Panc1 (cell line): ENCODE data around the gene CHST15.

Source experiments
- POLR2AphosphoS5 ChIP-seq: IDR thresholded peaks from 2 replicates; pipeline ENCODE4 v1.6.1; 2012; ENCODE audit warnings: mild to moderate bottlenecking, low read depth, low read length, moderate library complexity
- TCF7L2 ChIP-seq: IDR thresholded peaks from 2 replicates; pipeline ENCODE4 v1.6.1; 2011; ENCODE audit warnings: mild to moderate bottlenecking, low read depth, low read length, inconsistent platforms
- TF ChIP-seq, protein P1 (sequence below): fragments of 450-650 bp; IDR thresholded peaks from 2 replicates; pipeline ENCODE4 v1.5.1; 2017; ENCODE audit warnings: mild to moderate bottlenecking

DNA sequence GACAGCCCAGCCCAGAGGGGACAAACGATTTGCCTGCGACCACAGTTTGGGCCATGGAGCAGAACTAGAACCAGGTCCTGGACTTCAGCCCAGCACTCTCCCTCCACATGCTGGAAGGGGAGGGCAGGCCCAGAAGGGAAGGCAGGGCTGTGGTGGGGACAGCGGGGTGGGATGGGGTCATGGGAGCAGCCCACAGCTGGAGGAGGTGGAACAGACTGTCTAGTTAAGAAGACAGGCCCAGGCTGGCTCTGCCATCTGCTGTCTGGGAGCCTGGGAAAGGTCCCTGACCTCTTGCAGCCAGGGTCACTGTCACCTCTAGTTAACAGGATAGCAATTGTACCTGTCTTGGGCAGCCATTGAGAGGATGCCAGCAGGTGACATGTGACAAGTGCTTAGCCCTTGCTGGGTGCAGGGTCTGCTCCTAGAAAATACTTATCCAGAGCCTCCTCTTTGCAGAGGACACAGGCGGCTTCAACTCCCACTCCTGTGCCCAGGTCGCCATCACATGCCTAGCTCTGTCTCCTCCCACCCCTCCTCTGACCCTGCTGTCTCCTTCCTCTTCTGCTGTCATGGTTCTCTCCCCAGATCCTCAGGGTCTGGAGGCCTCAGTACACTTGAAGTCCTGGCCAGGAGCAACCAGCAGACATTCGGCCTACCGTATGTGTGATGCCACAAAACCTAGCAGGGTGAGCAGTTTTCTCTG, 37.0 kb upstream of the CHST15 start:
- TF ChIP-seq, protein P1, sequence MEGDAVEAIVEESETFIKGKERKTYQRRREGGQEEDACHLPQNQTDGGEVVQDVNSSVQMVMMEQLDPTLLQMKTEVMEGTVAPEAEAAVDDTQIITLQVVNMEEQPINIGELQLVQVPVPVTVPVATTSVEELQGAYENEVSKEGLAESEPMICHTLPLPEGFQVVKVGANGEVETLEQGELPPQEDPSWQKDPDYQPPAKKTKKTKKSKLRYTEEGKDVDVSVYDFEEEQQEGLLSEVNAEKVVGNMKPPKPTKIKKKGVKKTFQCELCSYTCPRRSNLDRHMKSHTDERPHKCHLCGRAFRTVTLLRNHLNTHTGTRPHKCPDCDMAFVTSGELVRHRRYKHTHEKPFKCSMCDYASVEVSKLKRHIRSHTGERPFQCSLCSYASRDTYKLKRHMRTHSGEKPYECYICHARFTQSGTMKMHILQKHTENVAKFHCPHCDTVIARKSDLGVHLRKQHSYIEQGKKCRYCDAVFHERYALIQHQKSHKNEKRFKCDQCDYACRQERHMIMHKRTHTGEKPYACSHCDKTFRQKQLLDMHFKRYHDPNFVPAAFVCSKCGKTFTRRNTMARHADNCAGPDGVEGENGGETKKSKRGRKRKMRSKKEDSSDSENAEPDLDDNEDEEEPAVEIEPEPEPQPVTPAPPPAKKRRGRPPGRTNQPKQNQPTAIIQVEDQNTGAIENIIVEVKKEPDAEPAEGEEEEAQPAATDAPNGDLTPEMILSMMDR: no peak
- TF ChIP-seq POLR2AphosphoS5: no peak
- TF ChIP-seq TCF7L2: no peak
